Measurements from ENCODE around the gene HPD.

DNA sequence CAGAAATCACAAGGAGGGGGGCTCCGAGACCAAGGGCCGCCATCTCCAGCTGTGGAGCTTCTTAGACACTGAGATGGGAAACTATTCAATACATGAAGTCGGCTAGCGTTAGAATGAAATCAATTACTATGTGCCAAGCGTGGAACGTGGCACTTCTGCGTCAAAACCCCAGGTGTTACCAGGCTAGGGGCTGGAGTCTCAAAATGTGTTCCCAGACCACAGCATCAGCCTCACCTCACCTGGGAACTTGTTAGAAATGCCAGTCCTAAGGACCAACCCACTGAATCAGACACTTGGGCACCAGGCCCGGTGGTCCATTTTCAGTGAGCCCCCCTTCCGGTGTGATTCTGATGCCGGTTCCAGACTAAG lies 59.9 kb downstream of the HPD start:
- TF ChIP-seq POLR2A (IDR thresholded peaks at IDR 0.05; ENCODE audit: extremely low read depth, insufficient read length): no peak
- TF ChIP-seq, protein P1, sequence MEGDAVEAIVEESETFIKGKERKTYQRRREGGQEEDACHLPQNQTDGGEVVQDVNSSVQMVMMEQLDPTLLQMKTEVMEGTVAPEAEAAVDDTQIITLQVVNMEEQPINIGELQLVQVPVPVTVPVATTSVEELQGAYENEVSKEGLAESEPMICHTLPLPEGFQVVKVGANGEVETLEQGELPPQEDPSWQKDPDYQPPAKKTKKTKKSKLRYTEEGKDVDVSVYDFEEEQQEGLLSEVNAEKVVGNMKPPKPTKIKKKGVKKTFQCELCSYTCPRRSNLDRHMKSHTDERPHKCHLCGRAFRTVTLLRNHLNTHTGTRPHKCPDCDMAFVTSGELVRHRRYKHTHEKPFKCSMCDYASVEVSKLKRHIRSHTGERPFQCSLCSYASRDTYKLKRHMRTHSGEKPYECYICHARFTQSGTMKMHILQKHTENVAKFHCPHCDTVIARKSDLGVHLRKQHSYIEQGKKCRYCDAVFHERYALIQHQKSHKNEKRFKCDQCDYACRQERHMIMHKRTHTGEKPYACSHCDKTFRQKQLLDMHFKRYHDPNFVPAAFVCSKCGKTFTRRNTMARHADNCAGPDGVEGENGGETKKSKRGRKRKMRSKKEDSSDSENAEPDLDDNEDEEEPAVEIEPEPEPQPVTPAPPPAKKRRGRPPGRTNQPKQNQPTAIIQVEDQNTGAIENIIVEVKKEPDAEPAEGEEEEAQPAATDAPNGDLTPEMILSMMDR (IDR thresholded peaks at IDR 0.05; ENCODE audit: low read depth, low read length): no peak
- TF ChIP-seq, protein P2, sequence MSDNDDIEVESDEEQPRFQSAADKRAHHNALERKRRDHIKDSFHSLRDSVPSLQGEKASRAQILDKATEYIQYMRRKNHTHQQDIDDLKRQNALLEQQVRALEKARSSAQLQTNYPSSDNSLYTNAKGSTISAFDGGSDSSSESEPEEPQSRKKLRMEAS (IDR thresholded peaks at IDR 0.05; ENCODE audit: low read depth, low read length): no peak
